ENCODE measurements around the gene SMIM44. TPM values are rescaled to one million over a fixed set of nuclear protein-coding genes. Genes with fewer than 3 reads are reported as not detected.
A peak's percentile ranks its signal among the peaks of the same experiment; 100 is the strongest.

Gene SMIM44
- total RNA-seq, 4 donors from 2014 or later, result 5.4 to 11.0 TPM; not detected in 2

DNA sequence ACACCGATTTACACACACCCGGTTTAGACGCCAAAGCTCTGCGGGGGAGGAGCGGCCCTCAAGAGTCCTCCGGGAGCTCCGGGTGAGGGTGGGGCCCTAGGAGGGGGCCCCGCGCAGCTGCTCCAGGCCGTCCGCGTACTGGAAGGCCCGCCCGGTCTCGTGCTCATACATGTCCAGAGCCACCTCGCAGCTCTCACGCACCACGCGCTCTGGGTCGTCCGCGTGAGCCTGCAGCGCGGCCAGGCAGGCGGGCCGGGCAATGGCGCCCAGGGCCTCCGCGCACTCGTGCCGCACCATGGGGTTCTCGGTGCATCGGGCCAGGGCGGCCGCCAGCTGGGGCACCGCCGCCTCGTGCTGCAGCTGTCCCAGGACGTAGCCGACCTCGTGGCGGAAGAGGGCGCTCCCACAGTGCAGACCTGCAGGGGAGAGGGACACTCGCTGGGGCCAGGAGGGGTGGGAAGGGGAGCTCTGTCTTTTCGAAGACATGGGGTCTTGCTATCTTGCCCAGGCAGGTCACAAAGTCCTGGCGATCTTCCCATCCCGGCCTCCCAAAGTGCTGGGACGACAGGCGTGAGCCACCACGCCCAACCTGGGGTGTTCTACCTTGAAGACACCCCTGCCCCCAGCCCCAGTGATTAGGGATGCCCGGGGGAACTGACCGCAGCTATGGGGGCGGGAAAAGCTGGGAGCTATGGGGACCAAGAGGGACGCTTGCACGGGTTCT is 8.3 kb upstream of the SMIM44 start:
- H3K27ac ChIP-seq, result no peak overlapping the region
- no peaks in the 10 kb centered on the region for H3K27me3 ChIP-seq
- no peaks in the 10 kb centered on the region for H3K4me1 ChIP-seq
- H3K36me3 ChIP-seq, result peaks cover 0 to 42% (median 0%) of the 10 kb centered on the region in 3 donors
- no peak overlapping the region for H3K4me3 ChIP-seq
- no peaks in the 10 kb centered on the region for H3K9me3 ChIP-seq
- TF ChIP-seq, protein P1, sequence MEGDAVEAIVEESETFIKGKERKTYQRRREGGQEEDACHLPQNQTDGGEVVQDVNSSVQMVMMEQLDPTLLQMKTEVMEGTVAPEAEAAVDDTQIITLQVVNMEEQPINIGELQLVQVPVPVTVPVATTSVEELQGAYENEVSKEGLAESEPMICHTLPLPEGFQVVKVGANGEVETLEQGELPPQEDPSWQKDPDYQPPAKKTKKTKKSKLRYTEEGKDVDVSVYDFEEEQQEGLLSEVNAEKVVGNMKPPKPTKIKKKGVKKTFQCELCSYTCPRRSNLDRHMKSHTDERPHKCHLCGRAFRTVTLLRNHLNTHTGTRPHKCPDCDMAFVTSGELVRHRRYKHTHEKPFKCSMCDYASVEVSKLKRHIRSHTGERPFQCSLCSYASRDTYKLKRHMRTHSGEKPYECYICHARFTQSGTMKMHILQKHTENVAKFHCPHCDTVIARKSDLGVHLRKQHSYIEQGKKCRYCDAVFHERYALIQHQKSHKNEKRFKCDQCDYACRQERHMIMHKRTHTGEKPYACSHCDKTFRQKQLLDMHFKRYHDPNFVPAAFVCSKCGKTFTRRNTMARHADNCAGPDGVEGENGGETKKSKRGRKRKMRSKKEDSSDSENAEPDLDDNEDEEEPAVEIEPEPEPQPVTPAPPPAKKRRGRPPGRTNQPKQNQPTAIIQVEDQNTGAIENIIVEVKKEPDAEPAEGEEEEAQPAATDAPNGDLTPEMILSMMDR (IDR thresholded peaks at IDR 0.05), result no peak
- no peak for TF ChIP-seq POLR2A (IDR thresholded peaks at IDR 0.05)
- DNase-seq, result no peak

GRCh38 chr19:3482507-3483225 is 575 bp downstream of the SMIM44 start:
- no peaks in the 10 kb centered on the region for H3K9me3 ChIP-seq
- peaks cover 0 to 27% (median 0%) of the 10 kb centered on the region in 4 donors for H3K4me1 ChIP-seq
- peaks cover 0 to 3% of the 10 kb centered on the region in 2 donors for H3K27me3 ChIP-seq
- peak in 2 of 3 donors; percentile 77 to 87 for DNase-seq
- no peak for TF ChIP-seq POLR2A (IDR thresholded peaks at IDR 0.05)
- TF ChIP-seq, protein P1 (IDR thresholded peaks at IDR 0.05), result peak in 1 of 6 experiments; percentile 15
- peak overlapping the region in 3 of 4 donors; percentile 30 to 62 (median 50) for H3K4me3 ChIP-seq
- H3K27ac ChIP-seq, result peak overlapping the region in 3 of 4 donors; percentile 78 to 95 (median 88)
- H3K36me3 ChIP-seq, result peaks cover 0 to 5% (median 0%) of the 10 kb centered on the region in 3 donors

- TF ChIP-seq, protein P1 (IDR thresholded peaks at IDR 0.05), result no peak
- peak; percentile 52 to 63 for TF ChIP-seq POLR2A (IDR thresholded peaks at IDR 0.05)
- peak in 2 of 3 donors; percentile 88 to 89 for DNase-seq
- Histone ChIP-seq H3K27me3 (peaks cover 0 to 3% of the 10 kb centered on the region in 2 donors), H3K9me3 (no peaks in the 10 kb centered on the region), H3K27ac (peak overlapping the region in 3 of 4 donors; percentile 78 to 95 (median 88)), H3K4me1 (peaks cover 0 to 27% (median 0%) of the 10 kb centered on the region in 4 donors), H3K36me3 (peaks cover 0 to 5% (median 0%) of the 10 kb centered on the region in 3 donors), H3K4me3 (peak overlapping the region in 2 of 4 donors; percentile 50 to 62)
Observed at GRCh38 chr19:3481241-3482090, 1.8 kb downstream of the SMIM44 start.

DNA sequence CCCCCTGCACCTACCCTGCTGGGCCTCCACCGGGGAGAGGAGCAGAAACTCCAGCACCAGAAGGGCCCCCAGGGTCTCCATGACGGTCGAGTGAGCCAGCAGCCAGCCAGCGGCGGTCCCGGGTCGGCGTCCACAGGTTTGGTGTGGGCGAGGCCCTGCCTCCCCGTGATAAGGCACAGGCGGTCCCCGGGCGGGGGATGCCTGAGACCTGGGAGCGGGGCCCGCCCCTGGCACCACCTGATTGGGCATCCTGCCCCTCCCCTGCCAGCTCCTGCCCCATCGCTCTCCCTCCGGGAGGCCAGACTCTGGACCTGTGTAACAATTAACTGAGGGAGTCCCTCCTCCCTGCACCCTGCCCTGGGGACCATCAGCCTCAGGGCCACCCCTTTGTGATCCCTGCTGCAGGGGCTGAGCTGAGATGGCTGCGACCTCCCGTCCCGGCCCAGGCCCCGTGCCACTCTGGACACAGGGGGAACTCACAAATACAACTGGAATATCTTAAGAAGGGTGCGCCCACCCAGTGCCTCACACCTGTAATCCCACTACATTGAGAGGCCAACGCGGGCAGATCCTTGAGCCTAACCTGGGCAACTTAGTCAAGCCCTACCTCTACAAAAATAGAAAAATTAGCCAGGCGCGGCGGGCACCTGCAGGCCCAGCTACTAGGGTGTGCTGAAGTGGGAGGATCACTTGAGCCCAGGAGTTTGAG is 2.7 kb downstream of the SMIM44 start, which contains the start of gene SMIM24:
Gene SMIM24, minus strand, starts transcription at position 143 of the 709 bp plus-strand sequence. Its CDS starts 62 bp downstream, at position 81.
- H3K27me3 ChIP-seq, result peaks cover 0 to 3% of the 10 kb centered on the region in 2 donors

More for the DNA sequence above, 2.7 kb downstream of the SMIM44 start, which contains the start of gene SMIM24:
- DNase-seq, result peak in 2 of 3 donors; percentile 89 to 94
- H3K4me3 ChIP-seq, result peak within 1 kb of the TSS in 3 of 4 donors; percentile 27 to 68 (median 56)
- H3K36me3 ChIP-seq, result peaks cover 0 to 6% (median 0%) of the 10 kb centered on the region in 3 donors
- peak within 1 kb of the TSS in 3 of 4 donors; percentile 69 to 95 (median 88) for H3K27ac ChIP-seq
- no peaks in the 10 kb centered on the region for H3K9me3 ChIP-seq
- TF ChIP-seq POLR2A (IDR thresholded peaks at IDR 0.05), result peak; percentile 94 to 96
- TF ChIP-seq, protein P1 (IDR thresholded peaks at IDR 0.05), result no peak
- H3K4me1 ChIP-seq, result peaks cover 0 to 27% (median 0%) of the 10 kb centered on the region in 4 donors

Measured in Peyer's patch (tissue), 4 donors.